ENCODE results near the gene HK1. TPM values are rescaled to one million over a fixed set of nuclear protein-coding genes. Genes with fewer than 3 reads are reported as not detected.

HK1 gene
- total and polyA plus RNA-seq, 7 experiments from 2014 or later, result 60.1 to 144 (median 83.8) TPM

- Mint-ChIP-seq H3K36me3 (no peaks in the 10 kb centered on the region), H3K27me3 (no peaks in the 10 kb centered on the region), H3K4me3 (peak overlapping the region in 8 of 10 donors; percentile 29 to 77 (median 51)), H3K27ac (peak overlapping the region in 7 of 9 donors; percentile 8 to 97 (median 65)), H3K4me1 (peaks cover 15 to 56% (median 40%) of the 10 kb centered on the region in 7 donors), H3K9me3 (peaks cover 0 to 3% (median 0%) of the 10 kb centered on the region in 11 donors)
- Histone ChIP-seq H3K27me3 (ENCODE audit: control insufficient read depth in 2 of 2, insufficient read depth in 2 of 2, low read length in 2 of 2) (no peaks in the 10 kb centered on the region), H3K36me3 (ENCODE audit: control insufficient read depth in 2 of 3, insufficient read depth in 3 of 3, low read length in 3 of 3) (no peaks in the 10 kb centered on the region), H3K4me3 (ENCODE audit: low read length) (no peak overlapping the region), H3K4me1 (ENCODE audit: control insufficient read depth in 2 of 2, insufficient read depth in 2 of 2, low read length in 2 of 2) (peaks cover 11 to 21% of the 10 kb centered on the region in 2 donors), H3K9me3 (ENCODE audit: control insufficient read depth in 2 of 3, low read length in 3 of 3) (no peaks in the 10 kb centered on the region), H3K27ac (ENCODE audit: low read depth, low read length) (no peak overlapping the region)
- ATAC-seq, result no peak
- DNase-seq, result no peak
- ChIA-PET CTCF (interaction anchor here (0.6 to 4.8 kb wide), 7 partner anchors 8 to 212 kb away, joined by 3 to 45 read pairs (median 3); no protein-coding TSS in a partner anchor), POLR2A (interaction anchor here (0.6 to 1.7 kb wide), 3 partner anchors 9 to 124 kb away, joined by 3 to 4 read pairs (median 3); no protein-coding TSS in a partner anchor)
- intact Hi-C loops (cut with micrococcal nuclease), result loop anchor here in 1 of 2 donors (10.0 kb wide), 1 partner anchor 400 kb away; the partner anchor contains the start of gene FAM241B
Observed at GRCh38 chr10:69234447-69234846, 43.8 kb upstream of the HK1 start.

GRCh38 chr10:69237528-69238159 is 40.7 kb upstream of the HK1 start:
- Histone ChIP-seq H3K9me3 (ENCODE audit: control insufficient read depth in 2 of 3, low read length in 3 of 3) (no peaks in the 10 kb centered on the region), H3K27me3 (ENCODE audit: control insufficient read depth in 2 of 2, insufficient read depth in 2 of 2, low read length in 2 of 2) (no peaks in the 10 kb centered on the region), H3K4me1 (ENCODE audit: control insufficient read depth in 2 of 2, insufficient read depth in 2 of 2, low read length in 2 of 2) (peaks cover 4 to 6% of the 10 kb centered on the region in 2 donors), H3K27ac (ENCODE audit: low read depth, low read length) (no peak overlapping the region), H3K36me3 (ENCODE audit: control insufficient read depth in 2 of 3, insufficient read depth in 3 of 3, low read length in 3 of 3) (peaks cover 0 to 10% (median 0%) of the 10 kb centered on the region in 3 experiments), H3K4me3 (ENCODE audit: low read length) (no peak overlapping the region)
- no peaks in the 10 kb centered on the region for H3K27me3 Mint-ChIP-seq
- DNase-seq, result peak; percentile 67 to 88 (median 79)
- peak; percentile 93 for ATAC-seq
- CTCF ChIA-PET, result interaction anchor here (0.7 to 3.5 kb wide), 6 partner anchors 46 to 169 kb away, joined by 3 to 54 read pairs (median 4); no protein-coding TSS in a partner anchor
- peak overlapping the region in 6 of 9 donors; percentile 2 to 78 (median 20) for H3K27ac Mint-ChIP-seq
- H3K4me1 Mint-ChIP-seq, result peaks cover 8 to 37% (median 23%) of the 10 kb centered on the region in 7 donors
- H3K36me3 Mint-ChIP-seq, result peaks cover 0 to 7% (median 0%) of the 10 kb centered on the region in 5 donors
- intact Hi-C loops (cut with micrococcal nuclease), result loop anchor here (1.0 to 10.0 kb wide), 9 partner anchors 15 to 400 kb away; partner anchors contain the start of gene FAM241B (in 1 of the 2)
- POLR2A ChIA-PET, result interaction anchor here (1.3 to 1.5 kb wide), 2 partner anchors 153 to 155 kb away, joined by 3 to 7 read pairs; no protein-coding TSS in a partner anchor
- H3K4me3 Mint-ChIP-seq, result peak overlapping the region in 4 of 10 donors; percentile 9 to 36 (median 10)
- H3K9me3 Mint-ChIP-seq, result no peaks in the 10 kb centered on the region

- Histone ChIP-seq H3K4me3 (ENCODE audit: low read length) (no peak overlapping the region), H3K27me3 (ENCODE audit: control insufficient read depth in 2 of 2, insufficient read depth in 2 of 2, low read length in 2 of 2) (no peaks in the 10 kb centered on the region), H3K9me3 (ENCODE audit: control insufficient read depth in 2 of 3, low read length in 3 of 3) (no peaks in the 10 kb centered on the region), H3K4me1 (ENCODE audit: control insufficient read depth in 2 of 2, insufficient read depth in 2 of 2, low read length in 2 of 2) (peaks cover 0 to 4% of the 10 kb centered on the region in 2 donors), H3K36me3 (ENCODE audit: control insufficient read depth in 2 of 3, insufficient read depth in 3 of 3, low read length in 3 of 3) (peaks cover 0 to 12% (median 0%) of the 10 kb centered on the region in 3 experiments), H3K27ac (ENCODE audit: low read depth, low read length) (no peak overlapping the region)
- DNase-seq (no peak), ATAC-seq (no peak)
- ChIA-PET CTCF (interaction anchor here (0.6 to 3.5 kb wide), 7 partner anchors 30 to 233 kb away, joined by 3 to 54 read pairs (median 4); no protein-coding TSS in a partner anchor), POLR2A (interaction anchor here (0.5 to 1.5 kb wide), 3 partner anchors 10 to 154 kb away, joined by 3 to 7 read pairs (median 4); no protein-coding TSS in a partner anchor)
- peak overlapping the region in 1 of 9 donors; percentile 27 for H3K27ac Mint-ChIP-seq
- intact Hi-C loops (cut with micrococcal nuclease), result loop anchor here (5.0 to 10.0 kb wide), 2 partner anchors 396 to 398 kb away; partner anchors contain the start of gene FAM241B (in 1 of the 2)
- H3K4me3 Mint-ChIP-seq, result no peak overlapping the region
- peaks cover 0 to 7% (median 3%) of the 10 kb centered on the region in 5 donors for H3K36me3 Mint-ChIP-seq
- H3K4me1 Mint-ChIP-seq, result peaks cover 0 to 25% (median 11%) of the 10 kb centered on the region in 7 donors
- H3K27me3 Mint-ChIP-seq, result no peaks in the 10 kb centered on the region
- no peaks in the 10 kb centered on the region for H3K9me3 Mint-ChIP-seq
Observed at GRCh38 chr10:69239136-69239535, 39.2 kb upstream of the HK1 start.

GRCh38 chr10:69239816-69240434 is 38.4 kb upstream of the HK1 start:
- Histone ChIP-seq H3K4me3 (ENCODE audit: low read length) (no peak overlapping the region), H3K4me1 (ENCODE audit: control insufficient read depth in 2 of 2, insufficient read depth in 2 of 2, low read length in 2 of 2) (peaks cover 0 to 4% of the 10 kb centered on the region in 2 donors)

GRCh38 chr10:69240455-69240854 is 37.8 kb upstream of the HK1 start:
- Histone ChIP-seq H3K27me3 (ENCODE audit: control insufficient read depth in 2 of 2, insufficient read depth in 2 of 2, low read length in 2 of 2) (no peaks in the 10 kb centered on the region), H3K9me3 (ENCODE audit: control insufficient read depth in 2 of 3, low read length in 3 of 3) (no peaks in the 10 kb centered on the region), H3K4me1 (ENCODE audit: control insufficient read depth in 2 of 2, insufficient read depth in 2 of 2, low read length in 2 of 2) (peaks cover 0 to 4% of the 10 kb centered on the region in 2 donors), H3K36me3 (ENCODE audit: control insufficient read depth in 2 of 3, insufficient read depth in 3 of 3, low read length in 3 of 3) (peaks cover 0 to 15% (median 0%) of the 10 kb centered on the region in 3 experiments), H3K27ac (ENCODE audit: low read depth, low read length) (no peak overlapping the region), H3K4me3 (ENCODE audit: low read length) (no peak overlapping the region)
- intact Hi-C loops (cut with micrococcal nuclease), result no loop called here
- no peak overlapping the region for H3K4me3 Mint-ChIP-seq
- peaks cover 0 to 7% (median 3%) of the 10 kb centered on the region in 5 donors for H3K36me3 Mint-ChIP-seq
- peak overlapping the region in 1 of 9 donors; percentile 57 for H3K27ac Mint-ChIP-seq
- no peak for ATAC-seq
- H3K4me1 Mint-ChIP-seq, result peaks cover 0 to 16% (median 8%) of the 10 kb centered on the region in 7 donors
- no peaks in the 10 kb centered on the region for H3K9me3 Mint-ChIP-seq
- no peaks in the 10 kb centered on the region for H3K27me3 Mint-ChIP-seq
- no peak for DNase-seq
- CTCF ChIA-PET, result interaction anchor here (3.5 kb wide), 1 partner anchor 152 kb away, joined by 54 read pairs; no protein-coding TSS in a partner anchor
- POLR2A ChIA-PET, result no interaction called here

More at GRCh38 chr10:69239816-69240434, 38.4 kb upstream of the HK1 start:
- H3K9me3 ChIP-seq (ENCODE audit: control insufficient read depth in 2 of 3, low read length in 3 of 3), result no peaks in the 10 kb centered on the region
- ChIA-PET POLR2A (interaction anchor here (0.5 kb wide), 1 partner anchor 154 kb away, joined by 4 read pairs; no protein-coding TSS in a partner anchor), CTCF (interaction anchor here (1.8 to 3.5 kb wide), 3 partner anchors 125 to 163 kb away, joined by 5 to 54 read pairs (median 12); no protein-coding TSS in a partner anchor)
- no peaks in the 10 kb centered on the region for H3K27me3 ChIP-seq (ENCODE audit: control insufficient read depth in 2 of 2, insufficient read depth in 2 of 2, low read length in 2 of 2)
- DNase-seq (no peak), ATAC-seq (no peak)
- H3K27ac ChIP-seq (ENCODE audit: low read depth, low read length), result no peak overlapping the region
- no peaks in the 10 kb centered on the region for H3K9me3 Mint-ChIP-seq
- peaks cover 0 to 7% (median 3%) of the 10 kb centered on the region in 5 donors for H3K36me3 Mint-ChIP-seq
- intact Hi-C loops (cut with micrococcal nuclease), result loop anchor here (5.0 to 10.0 kb wide), 2 partner anchors 395 to 397 kb away; partner anchors contain the start of gene FAM241B (in 1 of the 2)
- no peak overlapping the region for H3K4me3 Mint-ChIP-seq
- peaks cover 0 to 19% (median 8%) of the 10 kb centered on the region in 7 donors for H3K4me1 Mint-ChIP-seq
- peaks cover 0 to 15% (median 0%) of the 10 kb centered on the region in 3 experiments for H3K36me3 ChIP-seq (ENCODE audit: control insufficient read depth in 2 of 3, insufficient read depth in 3 of 3, low read length in 3 of 3)
- H3K27me3 Mint-ChIP-seq, result no peaks in the 10 kb centered on the region
- H3K27ac Mint-ChIP-seq, result no peak overlapping the region

GRCh38 chr10:69241575-69241974 is 36.7 kb upstream of the HK1 start:
- Mint-ChIP-seq H3K4me3 (no peak overlapping the region), H3K36me3 (peaks cover 0 to 7% (median 6%) of the 10 kb centered on the region in 5 donors), H3K4me1 (peaks cover 0 to 12% (median 8%) of the 10 kb centered on the region in 7 donors), H3K9me3 (no peaks in the 10 kb centered on the region), H3K27me3 (no peaks in the 10 kb centered on the region), H3K27ac (no peak overlapping the region)
- DNase-seq (no peak), ATAC-seq (no peak)
- H3K4me1 ChIP-seq (ENCODE audit: control insufficient read depth in 2 of 2, insufficient read depth in 2 of 2, low read length in 2 of 2), result peaks cover 0 to 4% of the 10 kb centered on the region in 2 donors
- no peaks in the 10 kb centered on the region for H3K9me3 ChIP-seq (ENCODE audit: control insufficient read depth in 2 of 3, low read length in 3 of 3)
- POLR2A ChIA-PET, result no interaction called here
- intact Hi-C loops (cut with micrococcal nuclease), result no loop called here
- no peaks in the 10 kb centered on the region for H3K27me3 ChIP-seq (ENCODE audit: control insufficient read depth in 2 of 2, insufficient read depth in 2 of 2, low read length in 2 of 2)
- H3K4me3 ChIP-seq (ENCODE audit: low read length), result no peak overlapping the region
- CTCF ChIA-PET, result interaction anchor here (1.4 to 1.8 kb wide), 2 partner anchors 151 to 155 kb away, joined by 3 to 9 read pairs; no protein-coding TSS in a partner anchor
- H3K36me3 ChIP-seq (ENCODE audit: control insufficient read depth in 2 of 3, insufficient read depth in 3 of 3, low read length in 3 of 3), result peaks cover 0 to 24% (median 0%) of the 10 kb centered on the region in 3 experiments
- no peak overlapping the region for H3K27ac ChIP-seq (ENCODE audit: low read depth, low read length)

Measured in naive thymus-derived CD4-positive, alpha-beta T cell (primary cell).